Stimulated activated CD4-positive, alpha-beta T cell treated with anti-CD3 and anti-CD28 coated beads, TNF-alpha, amount 100 ng/mL, for 48 hours (primary cell): ENCODE measurements around the gene ARL15.

Experiments used
- DNase-seq, 3 donors: peaks; one replicate each; pipeline ENCODE4 v3.0.0-alpha.2; 2020; ENCODE audit warnings: low read depth in 3 of 3

The ARL15 gene

DNA sequence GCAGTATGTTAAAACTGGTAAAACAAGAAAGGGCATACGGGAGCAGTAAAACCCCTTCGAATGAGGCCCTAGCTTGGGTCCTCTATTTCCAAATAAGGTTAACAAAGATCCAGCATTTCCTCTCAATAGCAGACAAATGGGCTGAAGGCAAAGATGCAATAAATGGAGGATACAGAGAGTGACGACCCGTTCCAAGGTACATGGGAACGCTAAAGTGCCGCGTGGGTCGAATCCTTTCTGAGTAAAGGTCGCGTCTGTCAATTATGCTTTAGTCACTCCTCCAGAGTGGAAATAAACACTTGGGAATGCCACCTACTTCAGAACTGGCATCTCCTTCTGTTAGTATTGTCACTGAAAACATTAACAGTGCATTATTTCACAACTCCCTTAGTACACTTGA, 24.7 kb downstream of the ARL15 start:
- DNase-seq: no peak

DNA sequence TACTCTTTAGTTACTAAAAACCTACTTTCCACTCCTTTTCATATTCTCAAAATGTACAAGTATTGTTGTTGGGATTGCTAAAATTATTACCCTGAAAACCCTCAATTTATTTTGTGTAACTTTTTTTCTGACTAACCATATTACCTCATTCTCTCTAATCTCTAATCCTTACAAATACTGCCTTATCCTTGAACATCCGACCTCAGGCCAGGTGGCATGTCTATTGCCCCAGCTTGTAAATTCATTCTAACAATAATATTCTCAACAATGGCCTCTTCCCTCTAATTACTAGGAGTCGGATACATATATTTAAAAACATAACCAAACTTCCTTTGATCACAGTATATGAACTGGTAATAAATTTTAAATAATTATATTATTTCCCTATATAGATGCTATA, 25.8 kb downstream of the ARL15 start:
- no peak for DNase-seq

DNA sequence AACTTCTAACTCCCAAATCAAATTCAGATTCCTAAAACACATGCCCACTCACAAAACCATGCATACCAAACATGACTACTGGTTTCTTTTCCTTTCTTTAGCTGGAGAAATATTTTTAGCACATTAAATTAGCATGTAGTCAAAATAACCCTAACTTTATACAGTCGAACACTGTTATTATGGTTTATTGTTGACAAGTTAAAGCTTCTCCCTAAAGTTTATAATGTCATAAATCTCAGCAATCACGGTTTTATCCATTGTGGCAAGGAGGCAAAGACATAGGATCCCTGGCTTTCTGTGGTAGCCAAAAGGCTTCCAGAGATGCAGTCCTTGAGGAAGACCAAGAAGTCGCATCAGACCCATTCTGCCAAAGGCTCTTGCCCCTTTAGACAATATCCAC, 27.5 kb downstream of the ARL15 start:
- no peak for DNase-seq

DNA sequence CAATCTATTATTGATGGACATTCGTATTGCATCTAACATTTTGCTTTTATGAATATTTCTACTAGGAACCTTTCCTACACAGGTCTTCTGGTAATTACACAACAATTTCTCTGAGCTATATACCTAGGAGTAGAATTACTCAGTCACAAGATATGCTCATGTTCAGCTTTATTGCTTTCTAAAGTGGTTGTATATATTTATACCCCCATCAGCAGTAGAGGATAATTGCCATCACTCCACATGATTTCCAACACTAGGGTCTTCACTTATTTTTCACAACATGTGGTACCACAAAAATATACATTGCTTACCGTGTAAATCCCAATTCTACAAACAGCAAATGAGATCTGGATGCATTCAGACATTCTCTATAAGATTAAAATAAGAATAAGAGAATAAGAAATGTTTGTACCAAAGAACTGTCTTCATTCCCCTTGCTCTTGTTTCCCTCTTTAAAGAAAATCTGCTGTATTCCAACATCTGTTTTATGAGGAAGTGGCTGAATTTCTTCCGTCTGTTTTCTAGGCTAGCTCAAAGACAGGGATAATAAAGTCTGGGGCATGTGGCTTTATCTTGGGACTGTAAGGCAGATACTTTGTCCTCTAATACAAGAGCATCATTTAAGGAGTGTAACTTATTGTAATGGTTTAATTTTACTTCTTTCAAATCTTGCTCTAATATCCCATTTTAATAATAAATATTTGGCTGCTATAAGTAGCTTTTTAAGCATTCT, 28.2 kb downstream of the ARL15 start:
- DNase-seq: no peak

DNA sequence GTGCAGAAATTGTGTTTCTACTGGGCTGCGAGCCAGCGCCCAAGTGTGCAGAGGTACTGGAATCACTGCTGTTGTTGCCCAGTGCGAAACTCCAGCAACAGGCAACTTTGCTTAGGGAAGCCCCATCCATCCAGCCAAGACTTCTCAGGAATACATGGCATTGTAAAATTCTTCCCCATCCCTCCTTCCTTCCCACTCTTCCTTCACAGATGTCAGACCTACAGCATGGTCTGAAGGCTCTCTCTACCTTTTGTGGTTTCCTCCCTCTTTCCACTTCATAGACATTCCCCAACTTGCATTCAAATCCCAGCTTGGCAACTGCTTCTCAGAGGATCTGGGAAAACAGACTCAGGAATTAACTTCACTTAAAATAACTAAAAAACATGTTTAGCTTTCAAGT, 30.4 kb downstream of the ARL15 start:
- DNase-seq: no peak

DNA sequence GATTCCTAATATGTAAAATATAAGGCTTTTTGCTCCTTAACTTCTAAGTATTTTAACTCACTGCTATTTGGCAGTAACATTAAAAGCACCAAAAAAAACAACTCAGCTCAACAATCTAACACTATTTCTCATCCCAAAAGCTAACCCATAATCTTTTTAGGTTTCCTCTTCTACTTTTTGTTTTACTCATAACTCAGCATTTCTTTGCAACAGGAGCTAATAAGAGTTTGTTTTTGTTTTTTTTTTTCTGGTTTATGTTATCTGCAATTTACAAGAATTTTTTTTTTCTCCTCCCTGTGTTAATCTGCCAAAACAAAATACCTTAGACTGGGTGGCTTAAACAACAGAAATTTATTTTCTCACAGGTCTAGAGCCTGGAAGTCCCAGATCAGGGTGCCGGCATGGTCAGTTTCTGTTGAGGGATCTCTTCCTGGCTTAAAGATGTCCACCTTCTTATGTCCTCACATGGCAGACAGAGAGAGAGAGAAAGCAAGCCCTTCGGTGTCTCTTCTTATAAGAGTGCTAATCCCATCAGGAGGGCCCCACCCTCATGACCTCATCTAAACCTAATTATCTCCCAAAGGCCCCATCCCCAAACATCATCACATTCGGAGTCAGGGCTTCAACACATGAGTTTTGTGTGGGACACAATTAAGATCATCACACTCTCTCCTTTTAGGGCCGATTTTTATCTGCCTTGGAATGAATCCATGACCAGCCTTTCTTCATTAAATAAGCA, 31.2 kb downstream of the ARL15 start:
- DNase-seq: no peak

DNA sequence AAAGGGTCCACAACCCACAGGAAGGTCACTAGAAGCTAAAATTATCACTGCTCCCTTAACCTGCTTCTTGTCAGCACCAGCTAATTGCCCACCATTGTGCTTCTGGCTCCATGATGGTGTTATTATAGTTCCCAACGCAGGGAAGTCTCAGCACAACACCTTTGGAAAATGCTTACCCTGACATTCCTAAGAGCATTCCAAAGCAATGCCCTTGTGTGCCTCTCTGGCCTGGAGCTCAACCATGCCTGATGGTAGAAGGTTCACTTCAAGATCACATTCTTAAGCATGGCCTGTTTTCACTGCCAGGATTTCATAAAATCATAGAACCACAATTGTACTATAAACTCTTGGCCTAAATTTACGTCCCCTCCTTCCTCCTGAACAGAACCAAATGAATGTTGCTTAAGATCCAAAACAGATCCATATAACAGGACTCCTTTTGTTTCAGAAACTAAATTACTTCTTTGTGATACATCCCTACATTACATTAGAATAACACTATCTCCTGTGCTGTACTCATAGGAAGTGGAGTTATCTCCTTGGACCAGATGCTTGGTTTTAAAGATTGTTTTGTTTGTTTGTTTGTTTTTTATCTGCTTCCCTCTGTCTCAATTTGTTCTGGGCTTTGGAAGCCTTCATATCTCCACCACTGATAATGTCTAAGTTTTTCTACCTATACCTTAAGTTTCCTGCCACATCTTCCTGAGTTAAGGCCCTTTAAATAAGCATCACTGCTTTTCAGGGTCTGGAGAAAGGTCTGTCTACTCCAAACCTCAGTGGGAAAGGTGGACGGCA, 32.1 kb downstream of the ARL15 start:
- DNase-seq: no peak

DNA sequence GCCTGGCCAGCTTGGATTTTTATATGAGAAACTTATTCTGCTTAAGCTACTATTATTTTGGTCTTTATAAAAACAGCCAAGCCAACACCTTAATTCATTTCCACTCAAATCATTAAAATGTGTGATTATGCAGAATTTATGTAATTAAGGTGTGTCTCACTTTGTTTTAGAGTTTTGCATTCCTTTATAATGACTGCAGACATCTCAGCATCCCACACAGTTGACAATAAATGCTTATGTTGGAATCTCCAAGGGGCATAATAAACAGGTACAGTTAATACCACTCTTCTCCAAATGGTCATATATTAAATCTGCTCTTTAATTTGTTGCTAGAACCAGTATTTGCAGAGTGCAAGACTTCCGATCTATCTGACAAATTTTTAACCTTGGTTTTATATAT, 34.3 kb downstream of the ARL15 start:
- DNase-seq: no peak

DNA sequence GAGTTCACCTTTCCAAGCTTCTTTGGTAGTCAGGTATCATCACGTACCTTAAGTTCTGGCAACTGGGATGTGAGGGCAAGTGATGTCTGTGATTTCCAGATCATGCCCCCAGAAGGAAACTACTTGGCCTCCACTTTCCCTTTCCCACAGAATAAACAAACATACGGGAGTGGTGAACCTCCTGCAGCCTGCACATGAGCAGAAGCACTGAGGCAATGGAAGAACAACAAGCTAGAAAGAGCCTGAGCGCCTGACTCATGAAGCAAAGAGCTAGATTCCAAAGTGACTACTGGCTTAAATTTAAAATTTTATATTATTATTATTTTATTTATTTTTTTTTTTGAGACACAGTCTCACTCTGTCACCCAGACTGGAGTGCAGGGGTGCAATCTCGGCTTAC, 35.0 kb downstream of the ARL15 start:
- DNase-seq: no peak

DNA sequence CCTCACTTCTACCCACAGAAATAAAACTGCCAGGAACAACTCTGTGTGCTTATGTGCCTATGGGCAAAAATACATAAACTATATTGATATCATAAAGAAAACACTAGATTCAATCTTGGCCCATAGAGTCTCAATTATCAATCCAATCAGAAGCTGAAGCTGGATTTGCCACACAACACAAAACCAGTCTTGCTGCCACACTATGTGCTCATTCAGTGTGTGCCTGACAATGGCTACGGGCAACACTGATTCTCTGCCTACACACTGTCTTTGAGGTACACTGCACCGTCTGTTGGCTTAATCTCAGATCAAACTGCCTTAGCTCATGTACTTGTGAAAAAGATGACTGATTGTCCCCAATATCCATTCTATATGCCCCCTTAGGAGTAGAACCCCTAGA, 35.4 kb downstream of the ARL15 start:
- no peak for DNase-seq

DNA sequence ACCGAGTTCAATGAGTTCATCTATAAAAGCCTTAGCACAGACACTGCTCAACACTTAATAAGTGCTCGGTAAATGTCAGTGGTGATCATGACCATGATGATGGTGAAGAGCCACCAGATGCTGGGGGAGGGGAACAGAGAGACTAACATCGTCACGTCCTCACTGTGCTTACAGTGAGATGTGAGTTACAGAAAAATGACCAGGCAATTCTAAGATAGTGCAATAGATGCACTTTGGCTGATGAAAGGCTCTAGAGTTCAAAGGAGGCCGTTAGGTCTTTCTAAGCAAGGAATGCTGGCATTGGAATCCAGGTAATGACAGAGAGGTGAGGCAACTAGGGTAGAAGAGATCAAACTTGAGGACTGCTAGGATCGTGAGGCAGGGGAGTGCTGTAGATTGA, 36.7 kb downstream of the ARL15 start:
- DNase-seq: no peak

DNA sequence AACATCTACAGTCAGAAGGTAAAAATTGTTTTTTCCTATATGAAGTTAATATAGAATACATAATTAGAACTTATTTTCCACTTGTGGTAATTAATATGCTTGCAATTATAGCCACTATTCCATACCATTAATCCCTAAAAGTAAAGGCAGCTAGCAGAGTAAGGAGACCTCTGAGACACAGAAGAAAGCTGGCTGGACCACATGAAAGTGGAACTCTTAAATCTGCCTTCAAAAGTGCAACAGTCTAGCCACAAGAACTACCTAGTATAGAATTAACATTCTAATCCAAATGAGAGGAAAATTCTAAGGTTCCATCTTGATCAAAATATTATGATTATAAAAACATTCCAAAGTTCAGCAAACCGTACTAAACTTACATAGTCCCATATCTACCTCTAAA, 37.6 kb downstream of the ARL15 start:
- DNase-seq: no peak

DNA sequence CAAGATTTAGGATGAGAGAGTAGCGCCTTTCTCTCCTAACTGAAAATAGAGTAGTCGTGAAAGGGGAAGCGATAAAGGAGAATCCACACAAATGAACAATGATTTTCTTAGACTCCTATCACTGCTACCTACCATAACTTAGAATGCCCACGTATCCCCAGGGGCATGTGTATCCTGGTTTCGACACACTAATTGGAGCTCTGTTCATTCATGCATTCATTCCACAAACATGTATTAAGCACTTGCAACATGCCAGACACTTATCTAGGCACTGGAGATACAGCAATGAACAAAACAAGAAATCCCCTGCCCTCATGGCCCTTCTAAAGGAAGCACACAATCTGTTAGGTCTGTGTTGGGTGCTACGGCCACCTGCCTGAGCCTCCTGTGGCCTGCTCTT, 40.0 kb downstream of the ARL15 start:
- no peak for DNase-seq

DNA sequence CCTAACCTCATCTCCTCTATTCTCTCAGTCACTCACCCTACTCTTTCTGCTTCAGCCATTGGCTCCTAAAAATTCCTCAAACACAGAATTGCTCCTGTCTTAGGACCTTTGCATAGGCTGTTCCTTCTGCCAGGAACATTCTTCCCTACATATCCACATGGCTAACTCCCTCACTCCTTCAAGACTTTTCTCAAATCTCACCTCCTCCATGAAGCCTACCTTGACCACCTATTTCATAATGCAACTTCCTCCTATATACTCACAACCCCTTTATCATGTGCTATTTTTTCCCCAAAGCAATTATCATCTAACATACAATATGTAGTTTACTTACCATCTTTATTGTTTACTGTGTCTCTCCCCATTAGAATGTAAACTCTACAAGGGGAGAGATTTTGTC, 45.8 kb downstream of the ARL15 start:
- DNase-seq: no peak

DNA sequence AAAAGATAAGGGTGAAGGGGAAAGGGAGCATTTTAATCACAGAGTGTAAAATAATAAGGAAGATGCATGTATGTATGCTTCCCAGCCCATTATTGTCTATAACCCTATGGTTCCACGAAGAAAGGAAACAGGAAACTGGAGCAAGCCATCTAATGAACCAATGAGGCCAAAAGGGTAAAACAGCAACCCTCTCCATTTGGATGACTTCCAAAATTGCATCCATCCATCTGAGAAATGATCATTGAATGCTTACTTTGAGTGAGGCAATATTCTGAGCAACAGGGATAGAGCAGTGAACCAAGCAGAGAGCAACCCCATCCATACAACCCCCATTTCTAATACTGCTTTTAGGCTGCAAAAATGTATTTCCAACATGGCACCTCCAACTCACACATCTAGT, 46.9 kb downstream of the ARL15 start:
- DNase-seq: no peak

DNA sequence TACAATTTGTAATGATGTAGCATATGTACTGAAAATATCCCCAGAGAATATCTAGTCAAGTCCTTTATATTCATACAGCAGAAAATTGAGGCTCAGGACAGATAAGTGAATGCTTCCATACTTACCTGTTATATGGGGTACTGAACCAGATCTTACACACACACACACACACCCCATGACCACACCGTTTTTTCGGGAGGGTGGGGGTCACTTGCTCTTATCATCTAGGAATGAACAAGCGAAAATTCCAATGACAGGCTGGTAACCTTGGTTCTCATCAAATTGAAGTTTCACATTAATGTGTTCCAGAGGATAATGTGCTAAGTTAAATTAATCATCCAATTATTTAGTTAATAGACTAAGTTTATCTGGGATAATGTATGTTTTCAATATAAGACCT, 48.8 kb downstream of the ARL15 start:
- DNase-seq: no peak

DNA sequence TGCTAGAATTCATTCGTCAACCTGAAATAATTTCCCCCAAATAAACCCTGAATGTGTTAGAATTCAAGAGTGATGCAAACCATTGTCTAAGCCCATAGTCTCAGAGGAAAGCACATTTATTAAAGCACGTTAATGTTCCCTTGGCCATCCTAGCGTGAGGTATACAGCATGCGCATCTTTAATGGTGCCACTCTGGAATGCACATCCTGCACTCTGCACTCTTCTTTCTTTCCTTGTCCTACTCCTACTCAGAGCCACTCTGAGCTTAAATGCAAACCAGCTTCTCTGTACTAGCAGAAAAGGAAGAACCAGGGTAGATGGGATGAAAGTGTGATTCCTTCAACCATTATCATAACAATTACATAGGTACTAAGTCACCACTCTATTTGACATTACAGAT, 50.4 kb downstream of the ARL15 start:
- DNase-seq: no peak

DNA sequence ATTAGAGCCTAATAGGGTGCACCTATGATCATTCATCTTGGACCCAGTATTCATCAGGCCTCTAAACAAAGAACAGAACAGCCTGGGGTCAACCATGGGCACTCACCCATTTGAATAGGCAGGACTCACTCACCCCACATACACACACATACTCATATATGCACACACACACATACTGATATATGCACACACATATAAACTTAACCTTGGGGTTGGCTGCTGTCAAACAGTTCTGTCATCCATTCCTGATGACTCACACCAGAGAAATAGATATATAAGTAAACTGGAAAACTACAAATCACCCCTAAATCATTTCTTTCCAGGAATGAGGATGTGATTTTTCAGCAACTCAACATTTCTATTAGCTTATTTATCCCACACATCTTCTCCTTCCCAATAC, 51.3 kb downstream of the ARL15 start:
- DNase-seq: no peak

DNA sequence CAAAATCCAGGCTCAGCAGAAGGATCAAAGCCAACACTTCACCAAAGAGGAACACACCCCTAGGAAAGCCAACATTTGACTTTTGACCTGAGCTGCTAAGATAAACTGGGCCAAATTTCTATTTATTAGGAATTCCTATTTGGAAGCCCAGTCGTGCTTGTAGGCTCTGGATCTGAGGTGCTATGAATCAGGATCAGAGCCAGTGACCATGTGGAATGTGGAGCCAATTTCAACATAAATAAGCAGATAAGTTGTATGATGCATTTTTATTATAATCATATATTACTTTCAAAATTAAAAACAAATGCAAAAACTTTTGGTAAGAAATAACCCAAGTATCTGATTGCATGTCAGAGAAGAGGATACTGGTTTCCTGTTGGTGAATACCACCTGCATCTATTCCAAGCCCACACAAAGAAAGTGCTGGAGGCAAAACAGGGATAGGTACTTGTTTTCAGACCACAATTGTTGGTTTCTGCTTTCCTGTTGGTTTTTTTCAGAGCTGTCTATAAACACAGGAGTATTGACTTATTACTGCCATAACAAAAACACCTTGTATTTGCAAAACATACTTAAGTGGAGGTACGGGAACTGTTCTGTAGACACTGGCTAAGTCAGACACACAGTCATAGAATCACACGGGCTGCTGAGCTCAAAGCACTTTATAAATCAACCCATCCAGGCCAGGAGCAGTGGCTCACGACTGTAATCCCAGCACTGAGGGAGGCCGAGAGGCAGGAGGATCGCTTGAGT, 52.8 kb downstream of the ARL15 start:
- DNase-seq: no peak

DNA sequence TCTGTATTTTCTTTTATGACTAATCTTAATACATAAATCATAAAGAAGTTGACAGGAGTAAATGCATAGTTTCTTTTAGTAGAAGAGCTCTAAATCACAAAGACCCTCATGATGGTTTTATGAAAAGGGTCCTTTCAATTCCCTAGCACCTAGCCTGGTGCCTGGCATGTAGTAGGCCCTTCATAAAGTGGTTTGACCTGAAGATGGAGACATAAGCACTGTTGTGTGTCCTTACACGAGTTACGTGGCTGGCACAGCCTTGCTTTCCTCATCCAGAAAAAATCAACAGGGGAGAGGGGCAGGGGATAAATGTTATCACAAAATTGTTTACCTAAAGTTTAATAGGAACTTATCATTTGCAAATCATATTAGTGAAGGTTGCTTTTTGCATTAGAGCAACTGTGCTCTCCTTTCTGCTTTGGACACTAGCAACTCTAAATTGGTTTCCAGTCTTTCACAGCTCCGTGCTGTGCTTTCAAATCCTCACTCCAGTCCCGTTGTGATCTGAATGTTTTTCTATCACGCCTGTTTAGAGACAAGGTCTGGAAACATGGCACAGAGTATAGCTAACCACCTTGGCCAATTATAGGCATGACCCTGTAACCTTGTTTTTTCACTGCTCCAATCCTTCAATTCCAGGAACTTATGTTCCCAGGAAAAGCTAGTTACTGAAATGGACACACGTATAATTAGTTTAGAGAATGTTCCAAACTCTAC, 55.7 kb downstream of the ARL15 start:
- no peak for DNase-seq

DNA sequence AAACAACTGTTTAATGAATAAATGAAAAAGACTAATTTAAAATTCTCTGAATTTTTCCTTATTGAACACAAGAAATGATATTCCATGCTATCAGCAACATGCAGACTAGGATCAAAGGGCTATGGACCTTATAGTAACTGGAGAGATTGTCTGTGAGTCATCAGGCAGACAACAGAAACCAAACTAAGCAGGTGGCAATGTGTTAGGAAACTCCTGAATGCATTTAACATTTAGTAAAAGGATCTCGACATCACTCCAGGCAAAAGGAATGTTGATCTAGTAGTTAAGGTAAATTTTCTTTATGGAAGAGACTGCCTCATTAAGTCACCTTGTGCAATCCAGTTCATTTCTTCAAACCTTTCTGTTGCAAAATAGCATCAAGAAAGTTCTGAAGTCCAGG, 58.4 kb downstream of the ARL15 start:
- DNase-seq: no peak
